Superior temporal gyrus (tissue), 1 donor: ENCODE data around the gene ARHGEF11.
A peak's percentile ranks its signal among the peaks of the same experiment; 100 is the strongest.
"Not testable (repeated sequence)": the region's sequence is repeated elsewhere in the genome, so short reads cannot be mapped to it uniquely, and the experiment has no call there.

Source experiments
- DNase-seq: peaks from one replicate; pipeline ENCODE4 v3.0.0-alpha.2; 2016; ENCODE audit errors: extremely low spot score

Gene ARHGEF11

GRCh38 chr1:157045250-157046218 is at the start of gene ARHGEF11:
Gene ARHGEF11 (minus strand): TSS chr1:157045742. CDS start chr1:157044330, 1,412 bp downstream.
- peak; percentile 86 for DNase-seq

GRCh38 chr1:157095091-157095490 is 49.5 kb upstream of the ARHGEF11 start:
- DNase-seq = no peak

GRCh38 chr1:157092831-157093230 is 47.3 kb upstream of the ARHGEF11 start:
- no peak for DNase-seq

- DNase-seq = no peak
Measured at GRCh38 chr1:157091668-157092273, 46.2 kb upstream of the ARHGEF11 start.

- DNase-seq = no peak
Measured at GRCh38 chr1:157091186-157091585, 45.6 kb upstream of the ARHGEF11 start.

GRCh38 chr1:157090771-157091170 is 45.2 kb upstream of the ARHGEF11 start:
- no peak for DNase-seq

GRCh38 chr1:157090196-157090647 is 44.7 kb upstream of the ARHGEF11 start:
- peak; percentile 94 for DNase-seq

- no peak for DNase-seq
Measured at GRCh38 chr1:157089789-157090188, 44.2 kb upstream of the ARHGEF11 start.

GRCh38 chr1:157088607-157089006 is 43.1 kb upstream of the ARHGEF11 start:
- no peak for DNase-seq

GRCh38 chr1:157087030-157087429 is 41.5 kb upstream of the ARHGEF11 start:
- no peak for DNase-seq

GRCh38 chr1:157086299-157086698 is 40.8 kb upstream of the ARHGEF11 start:
- DNase-seq = no peak

GRCh38 chr1:157085421-157085820 is 39.9 kb upstream of the ARHGEF11 start:
- no peak for DNase-seq

- no peak for DNase-seq
Measured at GRCh38 chr1:157084720-157085119, 39.2 kb upstream of the ARHGEF11 start.

- DNase-seq = no peak
Measured at GRCh38 chr1:157081707-157082106, 36.2 kb upstream of the ARHGEF11 start.

- no peak for DNase-seq
Measured at GRCh38 chr1:157080714-157081113, 35.2 kb upstream of the ARHGEF11 start.

GRCh38 chr1:157077394-157077793 is 31.9 kb upstream of the ARHGEF11 start:
- no peak for DNase-seq

GRCh38 chr1:157073944-157074685 is 28.6 kb upstream of the ARHGEF11 start:
- peak; percentile 70 for DNase-seq

- no peak for DNase-seq
Measured at GRCh38 chr1:157069601-157070000, 24.1 kb upstream of the ARHGEF11 start.

GRCh38 chr1:157059241-157059640 is 13.7 kb upstream of the ARHGEF11 start:
- not testable (repeated sequence) for DNase-seq

- no peak for DNase-seq
Measured at GRCh38 chr1:157056269-157056668, 10.7 kb upstream of the ARHGEF11 start.

GRCh38 chr1:157055729-157056128 is 10.2 kb upstream of the ARHGEF11 start:
- not testable (repeated sequence) for DNase-seq

- DNase-seq = no peak
Measured at GRCh38 chr1:157050836-157051235, 5.3 kb upstream of the ARHGEF11 start.
